ENCODE measurements around the gene EEF1A1. TPM values are rescaled to one million over a fixed set of nuclear protein-coding genes. Genes with fewer than 3 reads are reported as not detected.

The EEF1A1 gene
- total and polyA plus RNA-seq, 2 of the 8 experiments (the other 6 are each of a cell fraction or from before 2014, with no cell fraction given), result 13,823 to 13,927 TPM

DNA sequence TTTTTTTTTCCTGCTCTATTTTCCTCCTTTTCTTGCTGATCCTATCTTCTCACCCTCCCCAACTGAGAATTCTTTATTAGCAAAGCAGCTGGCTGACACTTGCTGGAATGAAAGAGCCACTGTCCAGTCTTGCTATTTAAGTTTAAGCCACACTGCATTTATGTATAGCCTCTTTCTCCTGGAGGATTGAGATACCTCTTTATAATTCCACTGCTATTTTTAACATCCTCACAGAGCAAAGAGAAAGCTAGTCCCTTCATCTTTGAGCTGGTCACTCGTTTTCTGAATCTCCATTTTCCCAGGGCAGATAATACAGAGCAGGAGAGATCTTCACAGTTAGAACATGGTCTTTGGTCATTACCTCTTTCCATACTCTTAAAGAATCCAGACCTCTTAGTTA lies 36.0 kb upstream of the EEF1A1 start:
- Histone ChIP-seq H2BK15ac (ENCODE audit: low read length) (no peak overlapping the region), H3K79me1 (ENCODE audit: low read depth, low read length) (no peaks in the 10 kb centered on the region), H3K56ac (replicated peaks; ENCODE audit: insufficient read length, low read depth, low read length) (no peak overlapping the region), H3K79me2 (ENCODE audit: control insufficient read depth in 1 of 2, insufficient read depth in 2 of 2, low read length in 2 of 2) (no peaks in the 10 kb centered on the region), H3K9me3 (ENCODE audit: insufficient read depth in 2 of 2, low read depth in 1 of 2, low read length in 1 of 2) (no peaks in the 10 kb centered on the region), H2AK5ac (ENCODE audit: low read depth, low read length) (no peak overlapping the region), H4K5ac (ENCODE audit: insufficient read length, low read depth, low read length) (no peak overlapping the region), H3K4me3 (ENCODE audit: extremely low read depth in 1 of 4, insufficient read depth in 2 of 4, low read depth in 3 of 4, low read length in 4 of 4) (no peak overlapping the region), H2AFZ (ENCODE audit: low read length) (no peak overlapping the region), H3K36me3 (ENCODE audit: control insufficient read depth in 2 of 4, insufficient read depth in 4 of 4, low read length in 3 of 4) (no peaks in the 10 kb centered on the region), H2BK20ac (ENCODE audit: low read length) (no peak overlapping the region), H3K18ac (ENCODE audit: extremely low read depth, low read length) (no peak overlapping the region), H3K4me2 (ENCODE audit: insufficient read depth in 1 of 2, low read depth in 2 of 2, low read length in 2 of 2) (no peak overlapping the region), H4K8ac (ENCODE audit: extremely low read depth, insufficient read depth, low read length) (no peak overlapping the region), H2BK5ac (ENCODE audit: low read depth, low read length) (no peak overlapping the region), H3K23ac (ENCODE audit: insufficient read length) (no peak overlapping the region), H2BK120ac (replicated peaks; ENCODE audit: low read depth, low read length) (no peak overlapping the region), H3K27me3 (replicated peaks in 1 of 4; ENCODE audit: control insufficient read depth in 3 of 4, extremely low read depth in 1 of 4, insufficient read depth in 3 of 4, low read length in 3 of 4) (no peaks in the 10 kb centered on the region), H3K4me1 (replicated peaks in 1 of 4; ENCODE audit: control insufficient read depth in 3 of 4, insufficient read depth in 4 of 4, low read length in 3 of 4) (peaks cover 0 to 7% (median 4%) of the 10 kb centered on the region in 4 experiments; a peak in 4 of 7 replicates), H4K20me1 (replicated peaks in 1 of 2; ENCODE audit: control insufficient read depth in 1 of 2, insufficient read depth in 2 of 2, low read length in 2 of 2) (no peaks in the 10 kb centered on the region), H2BK12ac (ENCODE audit: low read depth, low read length) (no peak overlapping the region), H3K23me2 (ENCODE audit: low read depth, low read length) (no peaks in the 10 kb centered on the region), H3K4ac (replicated peaks; ENCODE audit: insufficient read length, low read depth, low read length) (no peak overlapping the region), H4K91ac (replicated peaks; ENCODE audit: insufficient read length, low read length) (no peak overlapping the region), H3K14ac (ENCODE audit: insufficient read length) (no peak overlapping the region), H3K27ac (ENCODE audit: low read depth, low read length) (no peak overlapping the region), H3K9ac (replicated peaks in 1 of 4; ENCODE audit: extremely low read depth in 1 of 4, low read depth in 3 of 4, low read length in 3 of 4) (no peak overlapping the region)
- DNase-seq (ENCODE audit: low read depth in 1 of 2, low spot score in 2 of 2) (no peak), FAIRE-seq (no peak)
- CTCF ChIA-PET (ENCODE audit: partially characterized antibody), result interaction anchor here (0.9 to 4.2 kb wide), 4 partner anchors 8 to 55 kb away, joined by 3 to 25 read pairs (median 22); no protein-coding TSS in a partner anchor
- POLR2A ChIA-PET (ENCODE audit: partially characterized antibody), result interaction anchor here (1.0 to 45.0 kb wide), 3 partner anchors 10 to 35 kb away, joined by 3 to 1482 read pairs (median 21); partner anchors contain the start of gene EEF1A1
- WGBS, 2 experiments (ENCODE audit: extremely low coverage in 1 of 2, insufficient coverage in 1 of 2, insufficient read length in 1 of 2, insufficient replicate concordance in 2 of 2, low coverage in 1 of 2, low lambda C conversion rate in 2 of 2, missing lambda C conversion rate in 1 of 2), result 88% methylated on average over 1 of the region's 1 CpG; no CpG with 5 or more reads in 1 of the 2 experiments
- TF ChIP-seq FOSL1 (IDR thresholded peaks at IDR 0.05; ENCODE audit: insufficient read depth, low read depth, low read length) (no peak), RAD21 (IDR thresholded peaks at IDR 0.05 in 1 of 2, conservative IDR thresholded peaks at IDR 0.05 in 1 of 2; ENCODE audit: low read depth in 2 of 2, low read length in 2 of 2) (no peak), EGR1 (IDR thresholded peaks at IDR 0.05; ENCODE audit: borderline replicate concordance, low read depth, low read length) (no peak), YY1 (IDR thresholded peaks at IDR 0.05; ENCODE audit: low read depth, low read length) (no peak), ZNF274 (IDR thresholded peaks at IDR 0.05; ENCODE audit: borderline replicate concordance, extremely low read depth, low read length) (no peak), BRCA1 (IDR thresholded peaks at IDR 0.05; ENCODE audit: low read depth, low read length) (no peak), CREB1 (IDR thresholded peaks at IDR 0.05) (no peak), SP4 (IDR thresholded peaks at IDR 0.05; ENCODE audit: low read length) (no peak), RFX5 (IDR thresholded peaks at IDR 0.05; ENCODE audit: borderline replicate concordance, low read depth, low read length) (no peak), CHD1 (IDR thresholded peaks at IDR 0.05; ENCODE audit: low read depth, low read length) (no peak)
- TF ChIP-seq, protein P1, sequence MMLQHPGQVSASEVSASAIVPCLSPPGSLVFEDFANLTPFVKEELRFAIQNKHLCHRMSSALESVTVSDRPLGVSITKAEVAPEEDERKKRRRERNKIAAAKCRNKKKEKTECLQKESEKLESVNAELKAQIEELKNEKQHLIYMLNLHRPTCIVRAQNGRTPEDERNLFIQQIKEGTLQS (IDR thresholded peaks at IDR 0.05; ENCODE audit: insufficient read depth, low read depth, low read length), result no peak
- TF ChIP-seq, protein P2, sequence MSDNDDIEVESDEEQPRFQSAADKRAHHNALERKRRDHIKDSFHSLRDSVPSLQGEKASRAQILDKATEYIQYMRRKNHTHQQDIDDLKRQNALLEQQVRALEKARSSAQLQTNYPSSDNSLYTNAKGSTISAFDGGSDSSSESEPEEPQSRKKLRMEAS (IDR thresholded peaks at IDR 0.05), result no peak
